GM18870 (cell line): ENCODE measurements around the gene RIPK3.

ENCODE experiments used
- ATAC-seq: cut with Tn5 transposase; IDR thresholded peaks from one replicate; pipeline ENCODE4 v1.9.1; 2021; ENCODE audit warnings: moderate library complexity; ENCODE audit not compliant: unreplicated experiment

The RIPK3 gene

DNA sequence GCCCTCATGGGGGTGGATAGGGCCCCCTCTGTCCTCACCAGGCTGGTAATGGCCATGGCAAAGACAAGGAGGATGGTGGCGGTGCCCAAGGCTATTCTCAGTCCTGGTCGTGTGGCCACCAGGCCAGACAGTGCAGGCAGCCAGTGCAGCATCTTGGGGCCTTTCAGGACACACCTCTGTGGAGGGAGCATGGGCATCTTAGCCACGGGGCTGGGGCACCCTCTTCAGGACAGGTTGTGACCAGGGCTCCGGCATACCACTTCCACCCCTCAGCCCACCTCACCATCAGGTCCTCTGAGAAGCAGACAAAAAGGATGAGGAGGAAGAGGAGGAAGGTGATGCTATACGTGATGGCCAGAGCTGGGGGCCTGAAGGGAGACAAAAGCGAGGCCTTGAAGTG lies 15.8 kb downstream of the RIPK3 start:
- no peak for ATAC-seq

DNA sequence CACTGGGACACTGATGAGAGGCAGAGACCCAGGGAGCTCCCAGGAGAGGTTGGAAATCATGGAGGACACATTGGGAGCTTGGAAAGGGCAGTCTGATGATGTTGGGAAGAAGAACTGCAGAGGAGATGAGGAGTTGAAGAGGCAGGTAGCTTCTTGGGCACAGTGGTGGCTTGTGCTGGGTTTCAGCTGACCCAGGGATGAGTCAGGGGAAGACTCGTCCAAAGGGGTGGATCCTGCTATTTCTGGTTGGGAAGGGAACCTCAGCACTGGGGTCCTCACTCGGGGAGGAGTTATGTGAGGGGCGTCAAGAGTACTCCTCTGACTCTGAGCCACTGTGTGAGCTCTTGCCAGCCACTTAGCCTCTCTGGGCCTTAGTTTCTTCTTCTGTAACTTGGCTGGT lies 16.4 kb downstream of the RIPK3 start:
- ATAC-seq: no peak

DNA sequence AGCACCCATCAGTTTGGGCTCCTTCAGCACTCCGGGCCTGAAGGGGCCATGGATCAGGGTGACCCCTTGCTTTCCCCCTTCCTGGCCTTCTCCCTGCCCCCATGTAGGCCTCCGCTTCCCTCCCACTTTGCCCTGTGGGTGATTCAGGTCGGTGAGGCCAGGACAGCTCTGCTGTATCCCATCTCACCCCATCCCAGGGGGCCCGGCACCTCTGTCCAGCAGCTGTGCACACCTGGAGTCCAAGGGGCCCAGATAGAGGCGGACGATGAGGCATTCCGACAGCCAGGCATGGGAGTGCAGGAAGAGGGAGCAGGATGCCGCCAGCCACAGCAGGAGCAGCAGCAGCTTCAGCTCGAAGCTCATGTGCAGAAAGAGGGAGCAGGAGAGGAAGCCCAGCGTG lies 17.1 kb downstream of the RIPK3 start:
- ATAC-seq: no peak

DNA sequence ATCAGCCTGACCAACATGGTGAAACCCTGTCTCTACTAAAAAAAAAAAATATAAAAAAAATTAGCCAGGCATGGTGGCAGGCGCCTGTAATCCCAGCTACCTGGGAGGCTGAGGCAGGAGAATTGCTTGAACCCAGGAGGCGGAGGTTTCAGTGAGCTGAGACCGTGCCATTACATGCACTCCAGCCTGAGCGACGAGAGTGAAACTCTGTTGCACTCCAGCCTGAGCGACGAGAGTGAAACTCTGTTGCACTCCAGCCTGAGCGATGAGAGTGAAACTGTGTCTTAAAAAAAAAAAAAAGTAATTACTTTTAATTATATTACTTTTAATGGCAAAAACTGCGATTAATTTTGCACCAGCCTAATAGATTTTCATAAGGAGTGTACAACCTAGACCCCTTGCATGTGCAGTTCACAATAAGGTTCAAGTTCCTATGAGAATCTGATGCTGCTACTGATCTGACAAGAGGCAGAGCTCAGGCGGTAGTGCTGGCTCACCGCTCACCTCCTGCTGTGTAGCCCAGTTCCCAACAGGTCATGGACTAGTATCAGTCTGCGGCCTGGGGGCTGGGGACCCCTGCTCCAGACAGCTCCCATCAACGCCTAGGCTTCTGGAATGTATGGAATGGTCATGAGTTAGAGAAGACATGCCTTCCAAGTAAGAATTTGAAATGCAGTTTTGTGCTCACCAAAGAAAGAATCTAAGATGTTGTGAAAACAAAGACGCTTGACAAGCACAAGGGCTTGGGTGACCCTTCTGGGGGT lies 18.4 kb downstream of the RIPK3 start:
- ATAC-seq: no peak

DNA sequence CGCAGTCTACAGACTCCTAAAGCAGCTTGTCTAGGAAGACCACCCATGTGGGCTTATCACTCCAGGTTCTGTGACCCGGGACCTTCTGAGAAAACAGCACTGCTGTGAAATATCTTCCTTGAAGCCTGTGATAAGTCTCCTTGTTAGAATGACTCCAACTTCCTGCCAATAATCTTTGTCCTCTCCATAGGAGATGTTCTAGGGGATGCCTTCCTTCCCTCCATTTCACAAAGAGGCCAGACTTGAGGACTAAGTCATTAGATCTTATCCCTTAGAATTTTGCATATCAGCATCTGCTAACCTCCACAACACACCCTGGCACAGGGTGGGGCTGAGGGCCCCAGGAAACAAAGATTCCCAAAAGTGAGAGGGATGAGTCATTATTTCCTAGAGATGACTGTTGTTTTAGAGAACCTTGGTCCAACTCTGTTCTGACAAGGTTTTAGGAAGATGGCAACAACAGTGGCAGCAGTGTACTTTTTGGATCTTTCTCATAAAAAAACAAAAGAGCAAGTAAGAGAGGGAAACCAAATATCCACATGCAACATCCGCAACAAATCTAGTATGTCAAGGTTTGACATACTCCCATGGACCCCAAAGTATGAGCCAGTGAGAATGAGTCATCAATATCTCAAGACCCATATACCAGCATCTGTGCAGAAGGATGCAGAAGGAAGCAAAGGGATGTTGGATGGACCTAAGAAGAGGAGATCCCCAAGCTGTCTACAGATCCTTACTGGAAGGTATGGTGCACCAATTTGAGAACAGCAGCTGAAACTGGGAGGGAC lies 22.5 kb downstream of the RIPK3 start:
- no peak for ATAC-seq

DNA sequence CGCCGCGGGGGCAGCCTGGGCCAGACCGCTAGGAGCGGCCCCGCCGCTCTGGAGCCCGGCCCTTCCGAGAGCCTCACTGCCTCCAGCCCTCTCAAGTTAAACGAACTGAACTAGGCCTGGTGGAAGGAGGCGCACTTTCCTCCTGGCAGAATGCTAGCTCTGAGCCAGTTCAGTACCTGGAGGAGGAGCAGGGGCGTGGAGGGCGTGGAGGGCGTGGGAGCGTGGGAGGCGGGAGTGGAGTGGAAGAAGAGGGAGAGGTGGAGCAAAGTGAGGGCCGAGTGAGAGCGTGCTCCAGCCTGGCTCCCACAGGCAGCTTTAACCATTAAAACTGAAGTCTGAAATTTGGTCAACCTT lies 23.2 kb downstream of the RIPK3 start:
- ATAC-seq: no peak

DNA sequence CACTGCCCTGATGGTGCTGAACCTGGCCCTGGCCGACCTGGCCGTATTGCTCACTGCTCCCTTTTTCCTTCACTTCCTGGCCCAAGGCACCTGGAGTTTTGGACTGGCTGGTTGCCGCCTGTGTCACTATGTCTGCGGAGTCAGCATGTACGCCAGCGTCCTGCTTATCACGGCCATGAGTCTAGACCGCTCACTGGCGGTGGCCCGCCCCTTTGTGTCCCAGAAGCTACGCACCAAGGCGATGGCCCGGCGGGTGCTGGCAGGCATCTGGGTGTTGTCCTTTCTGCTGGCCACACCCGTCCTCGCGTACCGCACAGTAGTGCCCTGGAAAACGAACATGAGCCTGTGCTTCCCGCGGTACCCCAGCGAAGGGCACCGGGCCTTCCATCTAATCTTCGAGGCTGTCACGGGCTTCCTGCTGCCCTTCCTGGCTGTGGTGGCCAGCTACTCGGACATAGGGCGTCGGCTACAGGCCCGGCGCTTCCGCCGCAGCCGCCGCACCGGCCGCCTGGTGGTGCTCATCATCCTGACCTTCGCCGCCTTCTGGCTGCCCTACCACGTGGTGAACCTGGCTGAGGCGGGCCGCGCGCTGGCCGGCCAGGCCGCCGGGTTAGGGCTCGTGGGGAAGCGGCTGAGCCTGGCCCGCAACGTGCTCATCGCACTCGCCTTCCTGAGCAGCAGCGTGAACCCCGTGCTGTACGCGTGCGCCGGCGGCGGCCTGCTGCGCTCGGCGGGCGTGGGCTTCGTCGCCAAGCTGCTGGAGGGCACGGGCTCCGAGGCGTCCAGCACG lies 23.8 kb downstream of the RIPK3 start:
- no peak for ATAC-seq

DNA sequence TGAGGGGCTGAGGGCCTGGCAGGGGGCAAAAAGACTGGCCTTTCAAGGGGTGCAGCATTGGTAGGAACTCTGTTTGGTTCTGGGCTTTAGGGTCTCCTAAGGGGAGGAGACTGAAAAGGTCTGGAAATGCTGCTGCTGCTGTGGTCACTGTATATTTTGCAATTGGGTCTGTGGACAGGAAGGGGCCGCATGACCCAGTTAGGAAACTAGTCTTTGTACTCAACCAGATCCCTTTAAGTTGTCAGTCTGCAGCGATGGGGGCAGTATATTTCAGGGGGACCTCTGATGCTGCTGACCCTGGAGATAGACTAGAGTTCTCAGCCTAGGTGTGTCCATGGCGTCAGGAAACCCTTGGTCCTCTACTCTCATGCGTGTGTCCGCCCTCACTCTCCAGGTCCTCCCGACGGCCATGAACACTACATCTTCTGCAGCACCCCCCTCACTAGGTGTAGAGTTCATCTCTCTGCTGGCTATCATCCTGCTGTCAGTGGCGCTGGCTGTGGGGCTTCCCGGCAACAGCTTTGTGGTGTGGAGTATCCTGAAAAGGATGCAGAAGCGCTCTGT lies 24.5 kb downstream of the RIPK3 start:
- no peak for ATAC-seq

DNA sequence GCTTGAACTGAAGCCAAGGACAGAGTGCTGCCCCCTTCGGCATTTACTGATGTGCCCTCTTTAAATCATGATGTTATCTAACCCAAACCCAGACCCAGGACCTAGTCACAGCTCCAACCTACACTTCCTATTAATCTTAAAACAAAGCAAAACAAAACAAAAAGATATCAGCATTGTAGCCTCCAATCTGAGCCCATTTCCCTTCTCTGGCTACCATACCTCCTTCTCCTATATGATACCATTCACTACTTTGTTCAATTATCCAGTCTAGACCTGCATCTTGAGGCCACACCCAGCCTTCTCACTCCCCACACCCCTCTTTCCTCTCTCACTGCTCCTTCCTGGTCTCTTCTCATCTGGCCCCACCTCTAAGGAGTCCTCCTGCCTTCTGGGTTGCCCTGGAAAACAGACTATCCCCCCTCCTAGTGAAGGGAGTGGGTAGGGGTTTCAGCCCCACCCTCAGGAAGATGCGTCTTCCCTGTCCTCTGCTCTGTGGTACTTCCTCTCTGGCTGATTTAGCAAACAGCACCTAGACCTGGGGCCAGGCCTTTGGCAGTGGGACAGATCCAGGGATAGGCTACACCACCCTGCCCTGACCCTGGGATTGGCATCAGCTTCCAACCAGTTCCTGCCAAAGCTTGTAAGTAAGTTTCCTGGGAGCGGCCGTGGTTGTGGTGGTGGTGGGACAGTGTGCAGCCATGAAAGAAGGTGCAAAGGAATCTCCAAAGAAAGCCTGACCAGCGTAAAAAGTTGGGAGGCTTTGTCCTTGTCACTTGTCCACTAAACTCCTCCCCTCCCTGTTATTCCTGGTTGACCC lies 25.2 kb downstream of the RIPK3 start:
- ATAC-seq: no peak

DNA sequence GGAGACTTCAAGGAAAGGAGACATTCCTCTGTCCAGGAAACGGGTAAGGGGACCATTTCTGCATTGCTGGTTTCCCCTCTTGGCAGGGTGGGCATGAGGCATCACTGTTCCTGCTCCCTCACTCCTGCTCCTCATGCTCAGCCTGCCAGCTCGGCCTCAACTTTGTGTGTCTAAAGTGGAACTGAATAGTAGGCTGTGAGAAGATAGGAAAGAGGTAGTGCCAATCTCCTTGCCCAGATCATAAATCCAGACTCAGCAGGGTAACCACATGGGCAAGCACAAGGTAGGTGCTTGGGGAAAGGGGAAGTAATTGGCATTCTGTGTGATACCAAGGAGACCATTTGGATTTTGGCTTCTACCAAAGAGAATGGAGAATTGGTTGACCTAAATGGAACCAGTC lies 25.9 kb downstream of the RIPK3 start:
- no peak for ATAC-seq

DNA sequence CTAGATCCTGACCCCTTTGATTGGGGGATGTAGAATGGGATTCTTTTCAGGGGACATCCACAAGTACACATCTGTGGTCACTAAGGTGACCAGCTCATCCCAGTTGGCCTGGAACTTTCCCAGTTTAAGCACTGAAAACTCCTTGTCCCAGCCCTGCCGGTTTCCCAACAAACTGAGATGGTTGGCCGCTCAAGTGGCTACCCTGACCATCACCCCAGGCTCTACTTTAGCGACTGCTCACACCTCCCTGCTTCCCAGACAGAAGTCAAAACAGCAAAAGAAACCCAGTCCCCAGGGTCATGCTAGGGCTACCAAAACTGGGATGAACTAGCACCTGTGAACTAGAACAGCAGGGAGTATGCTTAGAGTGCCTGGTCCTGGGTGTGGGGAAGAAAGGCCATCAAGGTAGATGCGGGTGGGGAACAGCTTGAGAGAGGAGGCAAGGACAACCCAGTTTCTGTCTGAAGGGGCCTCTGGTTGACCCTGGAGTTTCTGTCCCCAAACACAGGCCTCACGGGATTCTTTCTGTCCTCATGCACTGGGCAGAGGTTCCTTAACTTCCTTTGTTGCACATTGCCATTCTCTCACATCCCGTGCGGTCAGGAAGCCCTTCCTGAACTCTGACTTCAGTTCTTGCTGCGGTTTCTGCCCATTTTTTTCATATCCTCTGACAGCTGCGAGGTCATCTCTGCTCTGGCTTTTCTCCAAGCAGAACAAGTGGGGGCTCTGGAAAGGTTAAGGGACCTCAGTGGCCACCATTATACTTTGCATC lies 26.9 kb downstream of the RIPK3 start:
- no peak for ATAC-seq

DNA sequence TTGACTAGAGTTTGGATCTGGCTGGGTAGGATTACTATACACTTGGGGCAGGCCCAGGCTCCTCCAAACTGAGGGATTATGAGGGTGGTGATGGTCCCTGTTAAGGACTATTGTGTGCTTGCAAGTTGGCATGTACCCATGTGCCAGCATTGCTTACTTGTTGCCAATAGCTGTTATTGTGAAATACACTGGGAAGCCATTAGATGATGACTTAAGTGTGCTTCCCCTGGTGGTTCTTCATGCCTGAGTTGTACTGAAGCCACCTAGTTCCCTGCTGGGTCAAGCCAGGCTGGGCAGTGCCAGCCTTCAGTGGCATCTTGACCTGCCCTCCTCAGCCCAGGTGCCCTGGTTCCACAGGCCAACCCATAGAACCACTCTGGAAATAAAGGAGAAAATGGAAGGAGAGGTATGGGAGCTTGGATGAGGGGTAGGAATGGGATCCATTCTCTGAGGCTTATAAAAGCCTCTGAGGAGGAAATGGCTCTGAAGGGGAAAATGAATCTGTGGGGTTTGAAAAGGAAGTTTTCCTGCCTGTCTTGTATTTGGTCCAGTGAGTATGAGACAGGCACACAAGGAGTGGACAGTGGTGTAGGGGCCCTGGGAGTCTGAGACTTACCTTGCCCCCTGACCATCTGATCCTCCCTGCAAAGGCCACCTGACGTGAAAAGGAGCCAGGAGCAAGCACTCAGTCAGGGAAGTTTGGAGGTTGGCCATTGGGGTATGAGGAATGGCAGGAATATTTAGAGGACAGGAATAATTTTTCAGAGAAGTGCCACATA lies 27.8 kb downstream of the RIPK3 start:
- no peak for ATAC-seq

DNA sequence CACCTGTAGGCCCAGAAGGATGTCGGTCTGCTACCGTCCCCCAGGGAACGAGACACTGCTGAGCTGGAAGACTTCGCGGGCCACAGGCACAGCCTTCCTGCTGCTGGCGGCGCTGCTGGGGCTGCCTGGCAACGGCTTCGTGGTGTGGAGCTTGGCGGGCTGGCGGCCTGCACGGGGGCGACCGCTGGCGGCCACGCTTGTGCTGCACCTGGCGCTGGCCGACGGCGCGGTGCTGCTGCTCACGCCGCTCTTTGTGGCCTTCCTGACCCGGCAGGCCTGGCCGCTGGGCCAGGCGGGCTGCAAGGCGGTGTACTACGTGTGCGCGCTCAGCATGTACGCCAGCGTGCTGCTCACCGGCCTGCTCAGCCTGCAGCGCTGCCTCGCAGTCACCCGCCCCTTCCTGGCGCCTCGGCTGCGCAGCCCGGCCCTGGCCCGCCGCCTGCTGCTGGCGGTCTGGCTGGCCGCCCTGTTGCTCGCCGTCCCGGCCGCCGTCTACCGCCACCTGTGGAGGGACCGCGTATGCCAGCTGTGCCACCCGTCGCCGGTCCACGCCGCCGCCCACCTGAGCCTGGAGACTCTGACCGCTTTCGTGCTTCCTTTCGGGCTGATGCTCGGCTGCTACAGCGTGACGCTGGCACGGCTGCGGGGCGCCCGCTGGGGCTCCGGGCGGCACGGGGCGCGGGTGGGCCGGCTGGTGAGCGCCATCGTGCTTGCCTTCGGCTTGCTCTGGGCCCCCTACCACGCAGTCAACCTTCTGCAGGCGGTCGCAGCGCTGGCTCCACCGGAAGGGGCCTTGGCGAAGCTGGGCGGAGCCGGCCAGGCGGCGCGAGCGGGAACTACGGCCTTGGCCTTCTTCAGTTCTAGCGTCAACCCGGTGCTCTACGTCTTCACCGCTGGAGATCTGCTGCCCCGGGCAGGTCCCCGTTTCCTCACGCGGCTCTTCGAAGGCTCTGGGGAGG lies 28.9 kb downstream of the RIPK3 start, which contains the start of gene LTB4R:
Gene LTB4R, plus strand, starts transcription at position 857 of the 959 bp plus-strand sequence. CDS start 4,150 bp downstream, outside the sequence.
- ATAC-seq: no peak

DNA sequence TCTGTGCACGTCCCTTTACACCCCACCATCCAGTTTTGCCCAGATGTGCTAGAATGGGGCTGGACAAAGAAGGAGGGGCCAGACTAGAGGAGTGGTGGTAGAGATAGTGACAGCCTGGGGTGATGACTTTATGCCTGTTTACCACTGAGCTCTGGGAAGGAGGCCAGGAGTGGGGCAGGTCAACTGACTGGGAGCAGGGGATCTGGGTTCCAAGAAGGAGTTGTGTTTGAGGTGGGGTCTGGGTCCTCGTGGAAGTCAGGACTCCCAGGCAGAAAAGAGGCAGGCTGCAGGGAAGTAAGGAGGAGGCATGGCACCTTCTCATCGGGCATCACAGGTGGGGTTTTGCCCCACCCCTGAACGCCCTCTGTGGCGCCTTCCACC lies 29.5 kb downstream of the RIPK3 start:
- no peak for ATAC-seq

DNA sequence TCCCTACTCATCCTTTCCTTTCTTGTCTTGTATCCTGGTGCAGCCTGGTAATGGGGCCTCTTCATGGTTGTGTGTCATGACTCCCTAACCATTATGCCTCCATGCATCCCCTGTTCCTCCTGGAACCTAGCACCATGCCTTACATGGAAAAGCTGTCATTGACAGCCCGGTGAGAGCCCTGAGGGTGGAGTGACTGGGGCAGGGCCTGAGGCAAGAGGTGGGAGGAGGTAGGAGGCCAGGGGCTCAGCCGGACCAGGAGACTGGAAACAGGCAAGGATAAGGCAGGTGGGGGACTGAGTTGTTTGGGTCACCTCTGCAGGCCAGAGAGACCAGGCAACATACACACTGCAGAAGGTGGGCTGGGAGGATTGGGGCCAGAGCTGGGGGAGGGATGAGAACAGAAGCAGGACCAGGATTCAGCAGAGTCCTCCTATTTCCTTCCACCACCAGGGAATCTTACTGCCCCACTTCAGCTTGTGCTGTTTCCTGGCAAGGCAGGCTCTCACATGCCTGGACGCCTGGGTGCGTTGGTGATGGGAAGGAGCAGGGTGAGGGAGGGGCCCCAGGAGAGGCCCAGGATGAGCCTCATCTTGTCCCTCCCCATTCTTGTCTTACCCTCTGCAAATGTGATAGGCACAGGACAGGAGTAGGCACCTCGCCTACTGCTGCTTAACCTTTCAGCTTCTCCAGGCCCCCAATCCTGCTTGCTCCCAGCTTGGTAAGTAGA lies 30.1 kb downstream of the RIPK3 start, which contains the start of gene LTB4R2:
Gene LTB4R2, plus strand, starts transcription at position 603 of the 727 bp plus-strand sequence. CDS start 525 bp downstream, outside the sequence.
- ATAC-seq: no peak

DNA sequence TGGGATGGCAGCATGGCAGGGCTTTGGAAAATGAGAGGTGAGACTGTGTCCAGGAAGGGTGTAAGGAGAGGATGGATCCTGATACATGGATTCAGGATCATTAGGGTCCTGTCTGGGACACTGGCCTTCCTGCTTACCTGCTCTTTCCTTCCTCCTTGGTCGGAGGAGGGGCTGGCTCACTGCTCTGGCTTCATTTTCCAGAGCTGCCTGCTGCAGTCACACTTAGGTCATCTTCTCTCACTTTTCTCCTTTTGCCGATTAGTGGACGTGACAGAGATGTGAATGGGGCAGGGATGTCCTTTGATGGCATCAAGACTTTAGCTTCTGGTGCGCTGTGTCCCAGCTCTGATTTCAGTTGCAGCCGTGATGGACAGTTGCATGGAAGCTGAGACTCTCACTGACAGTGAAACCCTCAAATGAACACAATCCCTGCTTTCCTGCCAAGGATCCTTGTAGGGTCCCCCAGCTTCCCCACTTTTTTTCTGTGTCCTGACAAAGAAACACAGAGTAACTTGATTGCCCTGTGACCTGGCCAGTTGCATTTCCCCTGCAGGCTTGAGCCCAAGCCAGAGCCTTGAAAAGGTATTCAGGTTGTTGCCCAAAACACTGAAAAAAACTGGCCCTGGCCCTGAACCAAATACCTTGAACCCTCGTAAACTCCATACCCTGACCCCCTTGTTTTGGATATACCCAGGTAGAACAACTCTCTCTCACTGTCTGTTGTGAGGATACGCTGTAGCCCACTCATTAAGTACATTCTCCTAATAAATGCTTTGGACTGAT lies 31.3 kb downstream of the RIPK3 start:
- ATAC-seq: no peak
